GM15510 (cell line): ENCODE results near the gene CACNB4.

Source experiments
- POLR2A ChIP-seq: IDR thresholded peaks from 3 replicates; pipeline ENCODE4 v1.6.1; 2011; ENCODE audit warnings: borderline replicate concordance; ENCODE audit not compliant: insufficient read length; ENCODE audit errors: extremely low read depth

Gene CACNB4

GRCh38 chr2:152098496-152099366, at the start of gene CACNB4:
Gene CACNB4, minus strand, starts transcription at chr2:152099044.
- no peak for TF ChIP-seq POLR2A

- no peak for TF ChIP-seq POLR2A
Measured at GRCh38 chr2:152134488-152135280, 35.8 kb upstream of the CACNB4 start.

GRCh38 chr2:152132306-152132705, 33.5 kb upstream of the CACNB4 start:
- TF ChIP-seq POLR2A, result no peak

GRCh38 chr2:152127628-152128027, 28.8 kb upstream of the CACNB4 start:
- TF ChIP-seq POLR2A, result no peak

- TF ChIP-seq POLR2A, result no peak
Measured at GRCh38 chr2:152126664-152127063, 27.8 kb upstream of the CACNB4 start.

GRCh38 chr2:152122161-152122560, 23.3 kb upstream of the CACNB4 start:
- TF ChIP-seq POLR2A, result no peak

GRCh38 chr2:152120430-152120829, 21.6 kb upstream of the CACNB4 start:
- TF ChIP-seq POLR2A, result no peak

GRCh38 chr2:152115952-152116351, 17.1 kb upstream of the CACNB4 start:
- TF ChIP-seq POLR2A, result no peak

GRCh38 chr2:152114366-152114765, 15.5 kb upstream of the CACNB4 start:
- no peak for TF ChIP-seq POLR2A

GRCh38 chr2:152106464-152106863, 7.6 kb upstream of the CACNB4 start:
- TF ChIP-seq POLR2A, result no peak

- TF ChIP-seq POLR2A, result no peak
Measured at GRCh38 chr2:152103271-152103670, 4.4 kb upstream of the CACNB4 start.

- no peak for TF ChIP-seq POLR2A
Measured at GRCh38 chr2:152100961-152101360, 2.1 kb upstream of the CACNB4 start.

- TF ChIP-seq POLR2A, result no peak
Measured at GRCh38 chr2:152099367-152100050, 665 bp upstream of the CACNB4 start.

- TF ChIP-seq POLR2A, result no peak
Measured at GRCh38 chr2:152097801-152098495, 896 bp downstream of the CACNB4 start.
